ENCODE results near the gene PRDM16. TPM values are rescaled to one million over a fixed set of nuclear protein-coding genes. Genes with fewer than 3 reads are reported as not detected.

Gene PRDM16
- total RNA-seq, 1 experiment from 2014 or later, result 1.4 TPM

GRCh38 chr1:3403011-3403345 lies 334.0 kb downstream of the PRDM16 start:
- peaks cover 9% of the 10 kb centered on the region for H3K4me1 ChIP-seq
- H3K27me3 ChIP-seq, result peaks cover 14% of the 10 kb centered on the region
- H3K27ac ChIP-seq, result no peak overlapping the region
- H3K9me3 ChIP-seq (replicated peaks), result no peaks in the 10 kb centered on the region
- no peaks in the 10 kb centered on the region for H3K36me3 ChIP-seq
- no peak overlapping the region for H3K4me3 ChIP-seq
- no peak for DNase-seq

DNA sequence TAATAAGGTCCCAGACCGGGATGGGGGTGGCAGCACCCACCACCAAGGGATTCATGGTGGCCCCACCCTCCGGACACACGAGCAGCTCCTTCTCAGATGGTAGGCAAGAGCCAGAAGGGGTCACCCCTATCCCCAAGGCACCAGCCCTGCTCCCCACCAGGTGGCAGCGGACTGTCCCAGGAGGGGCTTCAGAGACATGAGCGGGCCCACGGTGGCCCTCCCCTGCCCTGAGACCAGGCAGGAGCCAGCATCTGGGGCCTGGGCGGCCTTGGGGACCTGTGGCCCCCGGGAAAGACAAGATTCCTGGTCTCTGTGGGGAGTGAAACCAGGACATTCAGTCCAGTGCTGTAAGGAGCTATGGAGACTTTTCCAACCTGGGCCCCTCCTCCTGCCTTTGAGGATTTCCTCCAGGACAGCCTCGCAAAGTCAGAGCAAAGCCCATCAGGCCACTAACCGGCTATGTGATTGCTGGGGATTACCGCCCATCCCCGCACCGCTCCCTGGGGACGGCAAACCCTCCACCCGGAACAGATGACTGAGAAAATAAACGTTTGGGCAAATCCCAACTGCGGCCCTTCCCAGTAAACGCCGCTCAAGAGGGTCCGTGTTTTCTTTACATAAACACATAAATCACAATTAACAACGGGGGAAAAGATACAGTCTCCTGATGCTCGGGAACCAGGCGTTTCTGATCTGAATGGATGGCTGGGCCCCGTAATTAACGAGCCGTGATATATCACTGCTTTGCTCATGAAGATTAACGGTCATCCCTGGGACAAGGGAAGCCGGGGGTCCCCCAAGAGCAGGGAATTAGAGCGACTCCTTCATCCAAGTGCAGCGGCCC lies 334.6 kb downstream of the PRDM16 start:
- DNase-seq, result peak; percentile 50 to 72
- H3K4me3 ChIP-seq, result no peak overlapping the region
- H3K27ac ChIP-seq, result no peak overlapping the region
- H3K9me3 ChIP-seq (replicated peaks), result no peaks in the 10 kb centered on the region
- no peaks in the 10 kb centered on the region for H3K36me3 ChIP-seq
- peaks cover 9% of the 10 kb centered on the region for H3K4me1 ChIP-seq
- H3K27me3 ChIP-seq, result peaks cover 14% of the 10 kb centered on the region

- no peak overlapping the region for H3K4me3 ChIP-seq
- H3K4me1 ChIP-seq, result peaks cover 9% of the 10 kb centered on the region
- peaks cover 14% of the 10 kb centered on the region for H3K27me3 ChIP-seq
- no peak overlapping the region for H3K27ac ChIP-seq
- H3K36me3 ChIP-seq, result no peaks in the 10 kb centered on the region
- H3K9me3 ChIP-seq (replicated peaks), result no peaks in the 10 kb centered on the region
- no peak for DNase-seq
Observed at GRCh38 chr1:3404301-3404700, 335.3 kb downstream of the PRDM16 start.

DNA sequence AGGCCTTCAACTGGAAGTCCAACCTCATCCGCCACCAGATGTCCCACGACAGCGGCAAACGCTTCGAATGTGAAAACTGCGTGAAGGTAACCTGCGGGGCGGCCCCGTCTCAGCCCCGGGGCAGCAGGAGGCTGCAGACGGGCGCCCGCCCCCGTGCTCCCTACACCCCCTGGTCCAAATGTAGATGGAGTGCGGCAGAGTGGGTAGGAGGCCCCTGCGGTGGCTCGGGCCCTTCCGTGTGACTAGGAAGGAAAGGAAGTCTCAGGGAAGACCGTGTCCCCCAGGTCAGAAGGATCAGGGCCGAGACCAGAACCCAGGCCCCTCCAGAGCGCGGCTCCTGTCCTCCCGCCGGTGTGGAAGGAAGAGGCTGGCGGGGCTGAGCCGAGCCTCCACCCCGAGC lies 335.8 kb downstream of the PRDM16 start:
- Histone ChIP-seq H3K27me3 (peaks cover 14% of the 10 kb centered on the region), H3K36me3 (no peaks in the 10 kb centered on the region), H3K4me1 (peaks cover 9% of the 10 kb centered on the region), H3K4me3 (no peak overlapping the region), H3K9me3 (replicated peaks) (no peaks in the 10 kb centered on the region), H3K27ac (no peak overlapping the region)
- DNase-seq, result no peak

- H3K27me3 ChIP-seq, result peaks cover 14% of the 10 kb centered on the region
- H3K9me3 ChIP-seq (replicated peaks), result no peaks in the 10 kb centered on the region
- no peaks in the 10 kb centered on the region for H3K36me3 ChIP-seq
- no peak overlapping the region for H3K27ac ChIP-seq
- H3K4me1 ChIP-seq, result peaks cover 9% of the 10 kb centered on the region
- no peak overlapping the region for H3K4me3 ChIP-seq
- no peak for DNase-seq
Observed at GRCh38 chr1:3405491-3405890, 336.5 kb downstream of the PRDM16 start.

GRCh38 chr1:3405974-3406867 lies 337.2 kb downstream of the PRDM16 start:
- no peaks in the 10 kb centered on the region for H3K9me3 ChIP-seq (replicated peaks)
- peaks cover 14% of the 10 kb centered on the region for H3K27me3 ChIP-seq

GRCh38 chr1:3407021-3407420 lies 338.0 kb downstream of the PRDM16 start:
- peaks cover 14% of the 10 kb centered on the region for H3K27me3 ChIP-seq
- no peaks in the 10 kb centered on the region for H3K9me3 ChIP-seq (replicated peaks)
- peaks cover 9% of the 10 kb centered on the region for H3K4me1 ChIP-seq
- no peak for DNase-seq
- no peaks in the 10 kb centered on the region for H3K36me3 ChIP-seq
- H3K4me3 ChIP-seq, result no peak overlapping the region
- no peak overlapping the region for H3K27ac ChIP-seq

More at GRCh38 chr1:3405974-3406867, 337.2 kb downstream of the PRDM16 start:
- Histone ChIP-seq H3K36me3 (no peaks in the 10 kb centered on the region), H3K4me3 (no peak overlapping the region), H3K4me1 (peaks cover 9% of the 10 kb centered on the region), H3K27ac (no peak overlapping the region)
- peak in 1 of 2 experiments; percentile 44 for DNase-seq

DNA sequence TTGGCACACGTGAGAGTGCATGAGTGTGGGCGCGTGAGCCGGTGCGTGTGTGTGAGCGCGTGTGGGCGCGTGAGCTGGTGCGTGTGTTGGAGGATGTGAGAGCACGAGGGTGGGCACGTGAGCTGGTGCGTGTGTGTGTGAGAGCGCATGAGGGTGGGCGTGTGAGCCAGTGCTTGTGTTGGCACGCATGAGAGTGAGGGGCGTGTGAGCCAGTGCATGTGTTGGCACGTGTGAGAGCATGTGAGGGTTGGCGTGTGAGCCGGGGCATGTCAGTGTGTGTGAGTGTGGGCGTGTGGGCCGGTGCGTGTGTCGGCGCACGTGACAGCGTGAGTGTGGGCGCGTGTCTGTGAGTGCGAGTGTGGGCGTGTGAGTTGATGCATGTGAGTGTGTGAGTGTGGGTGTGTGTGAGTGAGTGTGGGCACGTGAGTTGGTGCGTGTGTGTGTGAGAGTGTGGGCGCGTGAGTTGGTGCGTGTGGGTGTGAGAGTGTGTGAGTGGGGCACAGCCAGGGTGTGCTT lies 339.8 kb downstream of the PRDM16 start:
- H3K4me1 ChIP-seq, result peaks cover 3% of the 10 kb centered on the region
- H3K4me3 ChIP-seq, result no peak overlapping the region
- DNase-seq, result no peak
- H3K27ac ChIP-seq, result no peak overlapping the region
- H3K27me3 ChIP-seq, result peaks cover 5% of the 10 kb centered on the region; the same call in 1 of the 2 replicates
- no peaks in the 10 kb centered on the region for H3K9me3 ChIP-seq (replicated peaks)
- no peaks in the 10 kb centered on the region for H3K36me3 ChIP-seq

- Histone ChIP-seq H3K4me3 (no peak overlapping the region), H3K27me3 (no peaks in the 10 kb centered on the region), H3K27ac (no peak overlapping the region), H3K36me3 (no peaks in the 10 kb centered on the region), H3K4me1 (no peaks in the 10 kb centered on the region), H3K9me3 (replicated peaks) (no peaks in the 10 kb centered on the region)
- DNase-seq, result no peak
Observed at GRCh38 chr1:3409366-3410141, 340.6 kb downstream of the PRDM16 start.

DNA sequence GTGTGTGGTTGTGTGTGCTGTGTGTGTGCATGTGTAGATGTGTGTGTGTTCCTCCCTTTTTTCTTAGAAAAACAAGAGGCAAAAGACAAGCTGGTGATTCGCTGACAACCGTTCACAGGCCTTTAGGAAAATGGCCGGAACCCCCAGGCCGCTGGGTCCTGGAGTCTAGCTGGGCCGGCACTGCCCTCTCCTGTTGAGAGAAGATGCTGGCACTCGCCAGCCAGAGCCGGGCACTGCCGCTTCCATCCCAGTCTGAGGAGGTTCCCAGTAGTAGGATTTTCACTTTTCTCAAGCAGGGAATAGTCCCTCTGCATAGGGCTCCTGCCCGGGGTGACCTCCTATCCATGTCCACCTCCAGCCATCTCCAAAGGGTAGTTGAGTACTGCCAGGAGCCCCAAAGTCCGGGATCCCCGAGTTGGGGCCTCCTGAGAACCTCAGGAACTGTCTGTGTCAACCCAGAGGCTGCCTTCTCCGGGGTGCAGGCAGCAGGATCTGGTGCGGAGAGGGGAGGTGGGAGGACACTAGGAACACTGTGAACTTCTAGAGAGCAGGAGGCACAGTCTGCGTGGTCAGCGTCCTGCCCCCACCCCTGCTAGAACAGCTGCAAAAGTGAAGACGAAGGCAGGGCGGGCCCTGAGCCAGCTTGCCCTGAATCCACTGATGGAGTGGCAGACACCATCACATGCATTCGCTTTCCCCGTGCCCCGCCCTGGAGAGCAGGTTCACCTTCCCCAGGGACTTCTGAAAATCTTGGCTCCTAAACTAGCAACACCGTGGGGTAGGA lies 341.3 kb downstream of the PRDM16 start:
- no peak overlapping the region for H3K27ac ChIP-seq
- no peaks in the 10 kb centered on the region for H3K4me1 ChIP-seq
- no peaks in the 10 kb centered on the region for H3K36me3 ChIP-seq
- H3K4me3 ChIP-seq, result no peak overlapping the region
- no peaks in the 10 kb centered on the region for H3K27me3 ChIP-seq
- H3K9me3 ChIP-seq (replicated peaks), result no peaks in the 10 kb centered on the region
- peak; percentile 77 to 89 for DNase-seq

DNA sequence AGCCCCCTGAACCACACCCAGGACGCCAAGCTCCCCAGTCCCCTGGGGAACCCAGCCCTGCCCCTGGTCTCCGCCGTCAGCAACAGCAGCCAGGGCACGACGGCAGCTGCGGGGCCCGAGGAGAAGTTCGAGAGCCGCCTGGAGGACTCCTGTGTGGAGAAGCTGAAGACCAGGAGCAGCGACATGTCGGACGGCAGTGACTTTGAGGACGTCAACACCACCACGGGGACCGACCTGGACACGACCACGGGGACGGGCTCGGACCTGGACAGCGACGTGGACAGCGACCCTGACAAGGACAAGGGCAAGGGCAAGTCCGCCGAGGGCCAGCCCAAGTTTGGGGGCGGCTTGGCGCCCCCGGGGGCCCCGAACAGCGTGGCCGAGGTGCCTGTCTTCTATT lies 342.8 kb downstream of the PRDM16 start:
- Histone ChIP-seq H3K27ac (no peak overlapping the region), H3K27me3 (no peaks in the 10 kb centered on the region), H3K9me3 (replicated peaks) (no peaks in the 10 kb centered on the region), H3K36me3 (no peaks in the 10 kb centered on the region), H3K4me3 (no peak overlapping the region), H3K4me1 (no peaks in the 10 kb centered on the region)
- DNase-seq, result no peak

DNA sequence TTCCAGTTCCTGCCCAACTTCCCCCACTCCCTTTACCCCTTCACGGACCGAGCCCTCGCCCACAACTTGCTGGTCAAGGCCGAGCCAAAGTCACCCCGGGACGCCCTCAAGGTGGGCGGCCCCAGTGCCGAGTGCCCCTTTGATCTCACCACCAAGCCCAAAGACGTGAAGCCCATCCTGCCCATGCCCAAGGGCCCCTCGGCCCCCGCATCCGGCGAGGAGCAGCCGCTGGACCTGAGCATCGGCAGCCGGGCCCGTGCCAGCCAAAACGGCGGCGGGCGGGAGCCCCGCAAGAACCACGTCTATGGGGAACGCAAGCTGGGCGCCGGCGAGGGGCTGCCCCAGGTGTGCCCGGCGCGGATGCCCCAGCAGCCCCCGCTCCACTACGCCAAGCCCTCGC lies 343.4 kb downstream of the PRDM16 start:
- no peaks in the 10 kb centered on the region for H3K9me3 ChIP-seq (replicated peaks)
- no peak for DNase-seq
- H3K27me3 ChIP-seq, result no peaks in the 10 kb centered on the region
- H3K36me3 ChIP-seq, result no peaks in the 10 kb centered on the region
- H3K4me1 ChIP-seq, result no peaks in the 10 kb centered on the region
- no peak overlapping the region for H3K27ac ChIP-seq
- H3K4me3 ChIP-seq, result no peak overlapping the region

GRCh38 chr1:3413975-3414710 lies 345.1 kb downstream of the PRDM16 start:
- no peak overlapping the region for H3K4me3 ChIP-seq
- DNase-seq, result no peak
- H3K27ac ChIP-seq, result no peak overlapping the region
- H3K36me3 ChIP-seq, result no peaks in the 10 kb centered on the region
- no peaks in the 10 kb centered on the region for H3K4me1 ChIP-seq
- H3K9me3 ChIP-seq (replicated peaks), result no peaks in the 10 kb centered on the region
- no peaks in the 10 kb centered on the region for H3K27me3 ChIP-seq
